Measurements from ENCODE around the gene HGD. TPM values are rescaled to one million over a fixed set of nuclear protein-coding genes. Genes with fewer than 3 reads are reported as not detected.

The HGD gene
- total RNA-seq, 1 donor: under 0.01 TPM

DNA sequence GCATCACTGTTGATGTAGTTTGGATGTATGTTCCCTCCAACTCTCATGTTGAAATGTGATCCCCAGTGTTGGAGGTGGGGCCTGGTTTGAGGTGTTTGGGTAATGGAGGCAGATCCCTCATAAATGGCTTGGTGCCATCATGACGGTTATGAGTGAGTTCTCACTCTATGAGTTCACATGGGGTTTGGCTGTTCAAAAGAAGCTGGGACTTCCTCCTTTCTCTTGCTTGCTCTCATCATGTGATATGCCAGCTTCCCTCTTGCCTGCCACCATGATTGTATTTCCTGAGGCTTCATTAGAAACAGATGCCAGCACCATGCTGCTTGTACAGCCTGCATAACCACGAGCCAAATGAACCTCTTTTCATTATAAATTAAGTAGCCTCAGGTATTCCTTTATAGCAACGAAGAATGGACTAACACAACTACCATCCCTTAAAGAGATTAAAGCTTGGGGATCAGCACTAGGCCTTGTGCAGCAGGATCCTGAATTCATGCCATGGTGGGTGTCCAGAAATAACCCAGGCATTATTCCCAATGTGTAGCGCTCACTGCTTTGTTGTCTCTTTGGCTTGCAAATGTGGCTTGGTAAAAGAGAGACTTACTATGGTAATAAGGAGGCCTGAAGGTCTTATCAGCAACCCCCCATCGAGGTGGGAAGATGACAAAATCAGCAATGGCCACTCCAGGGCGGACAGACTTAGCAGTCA is 44.0 kb downstream of the HGD start:
- H3K27me3 ChIP-seq (ENCODE audit: insufficient read depth, low read length): no peaks in the 10 kb centered on the region
- H3K36me3 ChIP-seq (ENCODE audit: insufficient read depth, low read length): no peaks in the 10 kb centered on the region
- TF ChIP-seq, protein P1, sequence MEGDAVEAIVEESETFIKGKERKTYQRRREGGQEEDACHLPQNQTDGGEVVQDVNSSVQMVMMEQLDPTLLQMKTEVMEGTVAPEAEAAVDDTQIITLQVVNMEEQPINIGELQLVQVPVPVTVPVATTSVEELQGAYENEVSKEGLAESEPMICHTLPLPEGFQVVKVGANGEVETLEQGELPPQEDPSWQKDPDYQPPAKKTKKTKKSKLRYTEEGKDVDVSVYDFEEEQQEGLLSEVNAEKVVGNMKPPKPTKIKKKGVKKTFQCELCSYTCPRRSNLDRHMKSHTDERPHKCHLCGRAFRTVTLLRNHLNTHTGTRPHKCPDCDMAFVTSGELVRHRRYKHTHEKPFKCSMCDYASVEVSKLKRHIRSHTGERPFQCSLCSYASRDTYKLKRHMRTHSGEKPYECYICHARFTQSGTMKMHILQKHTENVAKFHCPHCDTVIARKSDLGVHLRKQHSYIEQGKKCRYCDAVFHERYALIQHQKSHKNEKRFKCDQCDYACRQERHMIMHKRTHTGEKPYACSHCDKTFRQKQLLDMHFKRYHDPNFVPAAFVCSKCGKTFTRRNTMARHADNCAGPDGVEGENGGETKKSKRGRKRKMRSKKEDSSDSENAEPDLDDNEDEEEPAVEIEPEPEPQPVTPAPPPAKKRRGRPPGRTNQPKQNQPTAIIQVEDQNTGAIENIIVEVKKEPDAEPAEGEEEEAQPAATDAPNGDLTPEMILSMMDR (IDR thresholded peaks at IDR 0.05; ENCODE audit: extremely low read depth, low read depth, low read length): no peak
- H3K4me3 ChIP-seq (ENCODE audit: insufficient read depth, low read length): no peak overlapping the region
- H4K20me1 ChIP-seq (ENCODE audit: insufficient read depth, low read length): no peaks in the 10 kb centered on the region
- H3K4me1 ChIP-seq (ENCODE audit: insufficient read depth, low read length): peaks cover 30% of the 10 kb centered on the region
- no peak overlapping the region for H3K4me2 ChIP-seq (ENCODE audit: insufficient read depth, low read length)
- H2AFZ ChIP-seq (ENCODE audit: low read length): peak overlapping the region; percentile 67
- H3K79me2 ChIP-seq (ENCODE audit: insufficient read depth, low read length): no peaks in the 10 kb centered on the region
- no peaks in the 10 kb centered on the region for H3K9me3 ChIP-seq (ENCODE audit: low read depth, low read length)
- H3K27ac ChIP-seq (ENCODE audit: low read depth, low read length): no peak overlapping the region
- no peak for DNase-seq (ENCODE audit: insufficient read length, low spot score, missing footprints)

DNA sequence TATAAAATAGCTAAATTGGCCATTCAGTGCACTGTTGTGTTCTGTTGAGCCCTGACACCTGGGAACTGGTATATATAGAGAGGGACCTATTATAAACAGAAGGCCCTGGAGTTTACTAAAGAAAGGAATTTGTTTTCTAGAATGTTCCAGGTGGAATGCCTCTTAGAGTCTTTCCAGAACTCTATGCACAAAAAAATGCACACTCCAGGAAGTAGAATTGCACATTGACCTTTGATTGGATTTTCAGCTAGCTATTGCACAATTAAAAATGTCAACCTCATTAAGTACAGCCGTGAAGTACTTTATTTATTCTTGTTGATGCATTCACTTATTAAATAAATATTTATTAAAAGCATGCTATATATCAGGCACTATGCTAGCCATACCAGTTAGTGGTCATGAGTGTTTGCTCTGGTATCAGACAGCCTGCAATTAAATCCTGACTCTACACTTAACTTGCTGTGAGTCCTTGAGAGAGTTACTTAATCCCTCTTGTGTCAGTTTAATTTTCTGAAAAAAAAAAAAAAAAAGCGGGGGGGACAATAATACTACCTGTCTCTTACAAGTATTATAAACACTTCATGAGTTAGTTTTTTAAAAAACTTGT is 45.1 kb downstream of the HGD start:
- Histone ChIP-seq H2AFZ (ENCODE audit: low read length) (no peak overlapping the region), H4K20me1 (ENCODE audit: insufficient read depth, low read length) (no peaks in the 10 kb centered on the region), H3K4me3 (ENCODE audit: insufficient read depth, low read length) (no peak overlapping the region), H3K27me3 (ENCODE audit: insufficient read depth, low read length) (no peaks in the 10 kb centered on the region), H3K27ac (ENCODE audit: low read depth, low read length) (no peak overlapping the region), H3K36me3 (ENCODE audit: insufficient read depth, low read length) (no peaks in the 10 kb centered on the region), H3K79me2 (ENCODE audit: insufficient read depth, low read length) (no peaks in the 10 kb centered on the region), H3K4me1 (ENCODE audit: insufficient read depth, low read length) (peaks cover 21% of the 10 kb centered on the region), H3K9me3 (ENCODE audit: low read depth, low read length) (no peaks in the 10 kb centered on the region), H3K4me2 (ENCODE audit: insufficient read depth, low read length) (no peak overlapping the region)
- DNase-seq (ENCODE audit: insufficient read length, low spot score, missing footprints): no peak
- TF ChIP-seq, protein P1 (IDR thresholded peaks at IDR 0.05; ENCODE audit: extremely low read depth, low read depth, low read length): no peak

DNA sequence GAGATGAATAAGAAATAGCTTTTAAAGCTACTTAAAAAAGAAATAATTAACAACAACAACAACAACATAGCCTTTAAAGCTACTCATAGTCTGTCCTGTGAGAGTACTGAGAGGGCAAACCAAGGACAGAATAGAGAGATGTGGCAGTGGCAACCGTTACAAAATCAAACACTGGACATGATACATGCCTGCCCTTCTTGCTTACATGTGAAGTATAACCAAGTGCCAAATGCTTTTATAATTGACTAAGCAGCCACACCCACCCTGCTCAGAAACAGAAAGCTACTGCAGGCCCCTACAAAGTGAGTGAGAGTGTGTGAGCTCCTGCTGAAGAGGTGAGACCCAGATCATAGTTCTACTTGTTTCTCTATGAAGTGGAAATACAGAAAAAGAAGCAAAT is 47.5 kb downstream of the HGD start:
- TF ChIP-seq, protein P1 (IDR thresholded peaks at IDR 0.05; ENCODE audit: extremely low read depth, low read depth, low read length): no peak
- Histone ChIP-seq H3K27ac (ENCODE audit: low read depth, low read length) (no peak overlapping the region), H3K79me2 (ENCODE audit: insufficient read depth, low read length) (no peaks in the 10 kb centered on the region), H3K4me2 (ENCODE audit: insufficient read depth, low read length) (no peak overlapping the region), H4K20me1 (ENCODE audit: insufficient read depth, low read length) (no peaks in the 10 kb centered on the region), H2AFZ (ENCODE audit: low read length) (no peak overlapping the region), H3K4me3 (ENCODE audit: insufficient read depth, low read length) (no peak overlapping the region), H3K4me1 (ENCODE audit: insufficient read depth, low read length) (peaks cover 4% of the 10 kb centered on the region), H3K27me3 (ENCODE audit: insufficient read depth, low read length) (no peaks in the 10 kb centered on the region), H3K36me3 (ENCODE audit: insufficient read depth, low read length) (no peaks in the 10 kb centered on the region), H3K9me3 (ENCODE audit: low read depth, low read length) (no peaks in the 10 kb centered on the region)
- DNase-seq (ENCODE audit: insufficient read length, low spot score, missing footprints): peak; percentile 6

GRCh38 chr3:120625159-120625586 is 56.9 kb downstream of the HGD start:
- Histone ChIP-seq H3K4me1 (ENCODE audit: insufficient read depth, low read length) (no peaks in the 10 kb centered on the region), H3K27me3 (ENCODE audit: insufficient read depth, low read length) (no peaks in the 10 kb centered on the region), H3K4me2 (ENCODE audit: insufficient read depth, low read length) (no peak overlapping the region), H4K20me1 (ENCODE audit: insufficient read depth, low read length) (no peaks in the 10 kb centered on the region), H3K79me2 (ENCODE audit: insufficient read depth, low read length) (no peaks in the 10 kb centered on the region), H3K4me3 (ENCODE audit: insufficient read depth, low read length) (no peak overlapping the region), H2AFZ (ENCODE audit: low read length) (no peak overlapping the region), H3K36me3 (ENCODE audit: insufficient read depth, low read length) (no peaks in the 10 kb centered on the region), H3K27ac (ENCODE audit: low read depth, low read length) (no peak overlapping the region), H3K9me3 (ENCODE audit: low read depth, low read length) (peaks cover 1% of the 10 kb centered on the region)
- TF ChIP-seq, protein P1 (IDR thresholded peaks at IDR 0.05; ENCODE audit: extremely low read depth, low read depth, low read length): no peak
- DNase-seq (ENCODE audit: insufficient read length, low spot score, missing footprints): peak; percentile 81
